B cell (primary cell): ENCODE data around the gene GLYATL3. TPM values are rescaled to one million over a fixed set of nuclear protein-coding genes. Genes with fewer than 3 reads are reported as not detected.

Source experiments
- ATAC-seq: fragments of 200-7000 bp; cut with Tn5 transposase; one replicate; pipeline ENCODE4 v1.10.0; 2021; ENCODE audit warnings: low read depth, mild to moderate bottlenecking, moderate number of reproducible peaks, moderate library complexity
- CTCF ChIA-PET: fragments of 350-600 bp; sonication (Branson Sonifier 250); formaldehyde crosslinking; loops from one replicate; lab custom pipeline; 2021; ENCODE audit warnings: antibody characterized with exemption, inconsistent platforms; lab: Charles Lee
- POLR2A ChIA-PET: fragments of 350-600 bp; sonication (Branson Sonifier 250); formaldehyde crosslinking; loops from one replicate; lab custom pipeline; 2021; ENCODE audit warnings: antibody characterized with exemption; lab: Charles Lee
- DNase-seq: peaks from one replicate; pipeline ENCODE4 v3.0.0; 2013
- H2AFZ ChIP-seq: 2 replicates; pipeline ENCODE4 v1.6.1; 2012; ENCODE audit warnings: mild to moderate bottlenecking, low read depth, low read length; ENCODE audit not compliant: insufficient read depth, poor library complexity, severe bottlenecking
- H3K27ac ChIP-seq, 2 donors: 1 replicate in 1 of 2; 2 replicates in 1 of 2; pipeline ENCODE4 v1.5.1; 2012 to 2013; ENCODE audit warnings: low read length in 2 of 2, mild to moderate bottlenecking in 2 of 2, moderate library complexity in 1 of 2
- H3K27me3 ChIP-seq, 4 experiments: fragments of 200-600 bp in 1 of 4; sonication (generic) in 1 of 4; replicated peaks in 1 of 4; 1 replicate in 2 of 4; 2 replicates in 2 of 4; pipeline versions ENCODE4 v1.6.1 to v1.7.0; 2013 to 2016; ENCODE audit warnings: low read length in 3 of 4, mild to moderate bottlenecking in 2 of 4, mixed read lengths in 1 of 4, moderate library complexity in 1 of 4; ENCODE audit not compliant: insufficient read depth in 4 of 4, control insufficient read depth in 3 of 4; ENCODE audit errors: control extremely low read depth in 1 of 4
- H3K36me3 ChIP-seq, 2 experiments: replicated peaks in 1 of 2; 1 replicate in 1 of 2; 2 replicates in 1 of 2; pipeline versions ENCODE4 v1.6.1 to v1.7.1; 2013; ENCODE audit warnings: low read length in 1 of 2; ENCODE audit not compliant: insufficient read depth in 2 of 2, control insufficient read depth in 1 of 2; ENCODE audit errors: control extremely low read depth in 1 of 2, extremely low read depth in 1 of 2
- H3K4me1 ChIP-seq, 2 donors: fragments of 200-600 bp in 1 of 2; sonication (generic) in 1 of 2; 1 replicate in 1 of 2; 2 replicates in 1 of 2; pipeline versions ENCODE4 v1.5.1 to v1.6.1; 2013 to 2017; ENCODE audit warnings: low read length in 2 of 2; ENCODE audit not compliant: control insufficient read depth in 2 of 2, insufficient read depth in 2 of 2
- H3K4me2 ChIP-seq: replicated peaks from 2 replicates; pipeline ENCODE3; 2012; ENCODE audit warnings: mild to moderate bottlenecking, low read depth, low read length; ENCODE audit not compliant: poor library complexity, severe bottlenecking
- H3K4me3 ChIP-seq, 5 experiments: fragments of 200-600 bp in 1 of 5; sonication (generic) in 1 of 5; 1 replicate in 3 of 5; 2 replicates in 2 of 5; pipeline versions ENCODE4 v1.5.1 to v1.7.0; 2011 to 2016; ENCODE audit warnings: low read length in 4 of 5, mild to moderate bottlenecking in 4 of 5, low read depth in 2 of 5, control low read depth in 1 of 5, moderate library complexity in 1 of 5; ENCODE audit not compliant: insufficient read depth in 1 of 5; ENCODE audit errors: control extremely low read depth in 1 of 5, extremely low read depth in 1 of 5
- H3K79me2 ChIP-seq: fragments of 200-600 bp; sonication (generic); one replicate; pipeline ENCODE4 v1.6.0; 2016; ENCODE audit warnings: low read length; ENCODE audit not compliant: control insufficient read depth, insufficient read depth
- H3K9ac ChIP-seq: fragments of 200-600 bp; sonication (generic); 2 replicates; pipeline ENCODE4 v1.6.1; 2017; ENCODE audit warnings: mild to moderate bottlenecking, low read length, moderate library complexity
- H3K9me3 ChIP-seq, 3 donors: one replicate each; pipeline versions ENCODE4 v1.6.1 to v1.7.1; 2013; ENCODE audit warnings: low read length in 2 of 3; ENCODE audit not compliant: control insufficient read depth in 2 of 3, insufficient read depth in 1 of 3; ENCODE audit errors: control extremely low read depth in 1 of 3
- H4K20me1 ChIP-seq: 2 replicates; pipeline ENCODE4 v1.6.0; 2012; ENCODE audit warnings: mild to moderate bottlenecking, low read length; ENCODE audit not compliant: insufficient read depth, control insufficient read depth, poor library complexity, severe bottlenecking
- H3K27ac Mint-ChIP-seq: one replicate; pipeline ENCODE4 v1.8.0; 2021; ENCODE audit warnings: mixed read lengths
- H3K27me3 Mint-ChIP-seq: one replicate; pipeline ENCODE4 v1.8.0; 2021; ENCODE audit warnings: mixed read lengths
- H3K4me1 Mint-ChIP-seq: one replicate; pipeline ENCODE4 v1.8.0; 2021; ENCODE audit warnings: mixed read lengths
- H3K4me3 Mint-ChIP-seq: one replicate; pipeline ENCODE4 v1.8.0; 2021; ENCODE audit warnings: mixed read lengths
- H3K9me3 Mint-ChIP-seq: one replicate; pipeline ENCODE4 v1.8.0; 2022; ENCODE audit warnings: mixed read lengths; ENCODE audit not compliant: insufficient read depth
- CTCF ChIP-seq: fragments of 200-600 bp; IDR thresholded peaks from one replicate; pipeline ENCODE4 v1.8.0; 2022; ENCODE audit warnings: antibody characterized with exemption, mild to moderate bottlenecking
- EZH2 ChIP-seq: IDR thresholded peaks from 2 replicates; pipeline ENCODE4 v1.6.1; 2012; ENCODE audit warnings: borderline replicate concordance, low read depth, mild to moderate bottlenecking, moderate library complexity, low read length; ENCODE audit not compliant: insufficient read depth, poor library complexity, severe bottlenecking
- WGBS: methylation state at CpG from one replicate; pipeline ENCODE4 v1.1.5; 2013; ENCODE audit warnings: missing lambda C conversion rate; ENCODE audit not compliant: insufficient coverage; 5-methylcytosine and 5-hydroxymethylcytosine counted together
- intact Hi-C: fragments of 100-400 bp; cut with micrococcal nuclease; formaldehyde crosslinking; loops from one replicate; pipeline ENCODE4 v1.10.0; 2022
- polyA plus RNA-seq: library from polyadenylated mRNA; depleted of rRNA; stranded (reverse); fragments of >200 nt; gene quantifications from 2 replicates; pipeline ENCODE4 v1.2.3, GENCODE V29; 2012
- total RNA-seq, 2 donors: library from RNA; stranded (reverse); fragments of 120-200 nt in 1 of 2; gene quantifications; 1 replicate in 1 of 2; 2 replicates in 1 of 2; pipeline versions ENCODE4 v1.2.3 to v1.2.4, GENCODE V29; 2013 to 2022

Gene GLYATL3
- total and polyA plus RNA-seq, 2 donors (not counting 1 experiment from before 2014, with no cell fraction given), result not detected

- POLR2A ChIA-PET, result no interaction called here
- Histone ChIP-seq H3K9ac (no peak overlapping the region), H3K9me3 (no peaks in the 10 kb centered on the region), H3K27ac (no peak overlapping the region), H4K20me1 (no peaks in the 10 kb centered on the region), H3K4me2 (no peak overlapping the region), H2AFZ (no peak overlapping the region), H3K4me1 (no peaks in the 10 kb centered on the region), H3K4me3 (no peak overlapping the region), H3K27me3 (no peaks in the 10 kb centered on the region), H3K79me2 (no peaks in the 10 kb centered on the region), H3K36me3 (no peaks in the 10 kb centered on the region)
- H3K4me3 Mint-ChIP-seq, result no peak overlapping the region
- DNase-seq (no peak), ATAC-seq (no peak)
- no peak overlapping the region for H3K27ac Mint-ChIP-seq
- TF ChIP-seq CTCF (no peak), EZH2 (no peak)
- H3K9me3 Mint-ChIP-seq, result no peaks in the 10 kb centered on the region
- WGBS, result 100% methylated on average over 1 of the region's 1 CpG
- peaks cover 4% of the 10 kb centered on the region for H3K27me3 Mint-ChIP-seq
- intact Hi-C loops, result no loop called here
- CTCF ChIA-PET, result no interaction called here
- no peaks in the 10 kb centered on the region for H3K4me1 Mint-ChIP-seq
Measured at GRCh38 chr6:49523901-49524300, 24.2 kb downstream of the GLYATL3 start.

GRCh38 chr6:49524541-49524940 lies 24.8 kb downstream of the GLYATL3 start:
- Mint-ChIP-seq H3K9me3 (no peaks in the 10 kb centered on the region), H3K27me3 (peaks cover 4% of the 10 kb centered on the region), H3K27ac (no peak overlapping the region), H3K4me1 (no peaks in the 10 kb centered on the region), H3K4me3 (no peak overlapping the region)
- Histone ChIP-seq H3K79me2 (no peaks in the 10 kb centered on the region), H3K9me3 (no peaks in the 10 kb centered on the region), H3K27ac (no peak overlapping the region), H3K4me3 (no peak overlapping the region), H4K20me1 (no peaks in the 10 kb centered on the region), H3K4me1 (no peaks in the 10 kb centered on the region), H2AFZ (no peak overlapping the region), H3K4me2 (no peak overlapping the region), H3K9ac (no peak overlapping the region), H3K27me3 (no peaks in the 10 kb centered on the region), H3K36me3 (no peaks in the 10 kb centered on the region)
- DNase-seq, result no peak
- CTCF ChIA-PET, result no interaction called here
- intact Hi-C loops, result no loop called here
- TF ChIP-seq EZH2 (no peak), CTCF (no peak)
- ATAC-seq, result no peak
- WGBS, result 90% methylated on average over 5 of the region's 7 CpGs
- POLR2A ChIA-PET, result no interaction called here
